Subcutaneous abdominal adipose tissue (tissue), 5 donors: Measurements from ENCODE around the gene APOBEC3G.

Source experiments
- H3K27ac ChIP-seq: one replicate; pipeline ENCODE4 v1.7.0; 2013; ENCODE audit warnings: low read depth, mild to moderate bottlenecking, inconsistent platforms, low read length, moderate library complexity
- H3K27me3 ChIP-seq, 5 donors: one replicate each; pipeline ENCODE4 v1.7.0; 2013; ENCODE audit warnings: low read length in 5 of 5, inconsistent platforms in 1 of 5; ENCODE audit not compliant: control insufficient read depth in 5 of 5, insufficient read depth in 4 of 5
- H3K36me3 ChIP-seq, 5 donors: one replicate each; pipeline ENCODE4 v1.7.0; 2013; ENCODE audit warnings: low read length in 5 of 5; ENCODE audit not compliant: control insufficient read depth in 5 of 5, insufficient read depth in 5 of 5
- H3K4me1 ChIP-seq, 5 donors: one replicate each; pipeline ENCODE4 v1.7.0; 2013; ENCODE audit warnings: low read length in 5 of 5, mild to moderate bottlenecking in 3 of 5, moderate library complexity in 1 of 5; ENCODE audit not compliant: control insufficient read depth in 5 of 5, insufficient read depth in 5 of 5
- H3K4me3 ChIP-seq, 5 donors: one replicate each; pipeline ENCODE4 v1.7.0; 2013; ENCODE audit warnings: low read length in 5 of 5, low read depth in 1 of 5
- H3K9ac ChIP-seq, 5 donors: one replicate each; pipeline ENCODE4 v1.7.0; 2013; ENCODE audit warnings: low read length in 5 of 5, mild to moderate bottlenecking in 4 of 5, moderate library complexity in 3 of 5
- H3K9me3 ChIP-seq, 5 donors: one replicate each; pipeline ENCODE4 v1.7.0; 2013; ENCODE audit warnings: low read length in 5 of 5; ENCODE audit not compliant: control insufficient read depth in 5 of 5
- donor health status: healthy.
- donor health status: healthy.
- donor health status: healthy.
- donor health status: healthy.
- donor health status: healthy.

Gene APOBEC3G

DNA sequence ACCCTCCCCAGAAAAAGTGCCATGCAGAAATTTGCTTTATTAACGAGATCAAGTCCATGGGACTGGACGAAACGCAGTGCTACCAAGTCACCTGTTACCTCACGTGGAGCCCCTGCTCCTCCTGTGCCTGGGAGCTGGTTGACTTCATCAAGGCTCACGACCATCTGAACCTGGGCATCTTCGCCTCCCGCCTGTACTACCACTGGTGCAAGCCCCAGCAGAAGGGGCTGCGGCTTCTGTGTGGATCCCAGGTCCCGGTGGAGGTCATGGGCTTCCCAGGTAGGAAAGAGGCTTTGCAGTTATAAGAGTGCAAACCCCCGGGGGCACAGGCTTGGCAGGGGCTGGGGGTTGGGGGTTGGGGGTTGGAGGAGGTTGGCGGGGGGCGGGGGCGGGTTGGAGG lies 24.2 kb downstream of the APOBEC3G start:
- Histone ChIP-seq H3K9ac (no peak overlapping the region), H3K9me3 (no peaks in the 10 kb centered on the region), H3K27ac (no peak overlapping the region), H3K4me1 (peaks cover 0 to 13% (median 8%) of the 10 kb centered on the region in 5 donors), H3K4me3 (no peak overlapping the region), H3K27me3 (peaks cover 0 to 3% (median 2%) of the 10 kb centered on the region in 5 donors), H3K36me3 (no peaks in the 10 kb centered on the region)

DNA sequence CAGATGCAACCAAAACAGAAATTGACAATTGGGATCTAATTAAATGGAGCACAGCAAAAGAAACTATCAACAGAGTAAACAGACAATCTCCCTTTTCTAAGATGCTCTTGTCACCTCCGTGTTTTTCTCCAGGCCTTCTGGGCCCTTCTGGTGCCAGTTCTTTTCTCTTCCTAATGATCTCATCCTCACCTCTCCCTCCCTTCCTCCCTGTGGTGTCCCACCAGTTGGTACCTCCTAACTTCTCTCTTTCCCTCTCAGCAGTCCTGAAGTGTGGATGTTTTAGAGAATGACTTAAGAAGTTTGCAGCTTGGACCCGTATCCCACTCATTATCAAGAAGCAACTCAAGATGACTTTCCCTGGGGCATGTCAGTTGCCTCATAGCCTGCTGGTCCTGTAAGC lies 26.4 kb downstream of the APOBEC3G start:
- H3K9ac ChIP-seq: no peak overlapping the region
- H3K27me3 ChIP-seq: peaks cover 0 to 3% (median 2%) of the 10 kb centered on the region in 5 donors
- no peak overlapping the region for H3K27ac ChIP-seq
- H3K9me3 ChIP-seq: no peaks in the 10 kb centered on the region
- H3K4me1 ChIP-seq: peaks cover 0 to 3% (median 0%) of the 10 kb centered on the region in 5 donors
- no peaks in the 10 kb centered on the region for H3K36me3 ChIP-seq
- H3K4me3 ChIP-seq: no peak overlapping the region

GRCh38 chr22:39106326-39106725 lies 29.3 kb downstream of the APOBEC3G start:
- no peak overlapping the region for H3K4me3 ChIP-seq
- peaks cover 0 to 9% (median 0%) of the 10 kb centered on the region in 5 donors for H3K27me3 ChIP-seq
- no peak overlapping the region for H3K9ac ChIP-seq
- no peaks in the 10 kb centered on the region for H3K9me3 ChIP-seq
- H3K4me1 ChIP-seq: no peaks in the 10 kb centered on the region
- H3K27ac ChIP-seq: no peak overlapping the region
- no peaks in the 10 kb centered on the region for H3K36me3 ChIP-seq

DNA sequence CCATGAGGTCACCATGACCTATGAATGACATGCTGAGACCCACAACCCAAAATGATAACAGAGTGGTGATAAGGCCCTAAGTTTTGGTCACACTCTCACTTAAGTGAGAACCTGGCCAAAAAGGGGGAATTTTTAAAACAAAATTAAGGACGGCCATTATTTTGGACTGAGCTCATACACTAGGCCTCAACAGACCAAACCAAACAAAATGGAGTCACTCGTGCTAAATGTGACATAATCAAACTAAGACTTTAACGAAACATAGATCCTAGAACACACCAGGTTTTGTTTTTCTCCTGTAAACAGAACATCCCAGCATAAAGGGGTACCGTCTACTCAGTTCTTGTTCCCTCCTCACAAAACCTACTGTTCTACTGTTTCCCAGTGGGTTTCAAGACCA lies 31.4 kb downstream of the APOBEC3G start:
- H3K4me3 ChIP-seq: no peak overlapping the region
- H3K9me3 ChIP-seq: no peaks in the 10 kb centered on the region
- H3K27me3 ChIP-seq: peaks cover 0 to 9% (median 0%) of the 10 kb centered on the region in 5 donors
- H3K9ac ChIP-seq: no peak overlapping the region
- H3K4me1 ChIP-seq: no peaks in the 10 kb centered on the region
- H3K36me3 ChIP-seq: no peaks in the 10 kb centered on the region
- no peak overlapping the region for H3K27ac ChIP-seq

- Histone ChIP-seq H3K9me3 (no peaks in the 10 kb centered on the region), H3K27ac (no peak overlapping the region), H3K27me3 (peaks cover 0 to 9% (median 0%) of the 10 kb centered on the region in 5 donors), H3K4me3 (no peak overlapping the region), H3K9ac (no peak overlapping the region), H3K4me1 (no peaks in the 10 kb centered on the region), H3K36me3 (no peaks in the 10 kb centered on the region)
Measured at GRCh38 chr22:39109361-39109760, 32.3 kb downstream of the APOBEC3G start.

DNA sequence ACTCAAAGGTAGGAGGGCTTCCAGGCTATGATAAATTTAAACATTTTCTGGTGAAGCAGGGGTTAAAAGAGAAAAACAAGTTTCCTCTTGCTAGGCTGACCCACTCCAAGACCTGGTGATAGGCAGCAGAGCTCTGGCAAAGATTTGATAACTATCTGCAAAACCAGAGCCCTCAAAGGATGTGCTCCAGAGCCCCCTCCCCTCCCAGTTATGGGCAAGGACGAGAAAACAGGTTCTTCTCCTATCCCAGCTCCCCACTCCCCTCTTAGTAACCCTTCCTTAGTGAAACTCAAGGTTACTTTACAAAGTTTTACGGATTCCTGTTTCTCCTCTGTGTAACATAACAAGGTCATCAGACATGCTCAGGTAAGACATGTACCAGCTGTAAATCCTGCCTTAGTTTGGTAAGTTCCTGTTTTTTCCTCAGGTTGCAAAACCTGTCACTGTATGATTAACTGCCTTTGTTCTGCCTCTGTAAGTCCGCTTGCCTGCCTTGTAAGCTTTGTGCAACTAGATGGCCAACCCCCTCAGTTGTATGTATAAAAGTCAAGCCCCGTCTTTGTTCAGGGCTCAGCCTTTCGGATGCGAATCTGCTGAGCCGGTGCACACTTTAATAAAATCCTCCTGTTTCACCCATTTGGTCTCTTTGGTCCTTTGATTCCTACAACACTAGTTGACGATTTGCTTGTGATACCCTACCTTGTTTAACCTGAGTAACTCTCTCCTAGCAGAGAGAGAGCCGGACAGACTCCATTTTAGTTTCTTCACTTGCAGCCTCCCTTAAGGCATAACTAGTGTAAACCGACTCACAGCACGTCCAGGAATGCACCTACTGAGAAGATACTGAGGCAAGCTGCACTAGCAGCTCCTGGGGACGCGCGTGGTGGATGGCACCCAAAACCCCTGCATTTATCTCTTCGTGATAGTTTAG lies 33.8 kb downstream of the APOBEC3G start:
- Histone ChIP-seq H3K9me3 (no peaks in the 10 kb centered on the region), H3K9ac (no peak overlapping the region), H3K27ac (no peak overlapping the region), H3K4me3 (no peak overlapping the region), H3K36me3 (no peaks in the 10 kb centered on the region), H3K27me3 (peaks cover 0 to 11% (median 0%) of the 10 kb centered on the region in 5 donors), H3K4me1 (peaks cover 0 to 3% (median 0%) of the 10 kb centered on the region in 5 donors)

DNA sequence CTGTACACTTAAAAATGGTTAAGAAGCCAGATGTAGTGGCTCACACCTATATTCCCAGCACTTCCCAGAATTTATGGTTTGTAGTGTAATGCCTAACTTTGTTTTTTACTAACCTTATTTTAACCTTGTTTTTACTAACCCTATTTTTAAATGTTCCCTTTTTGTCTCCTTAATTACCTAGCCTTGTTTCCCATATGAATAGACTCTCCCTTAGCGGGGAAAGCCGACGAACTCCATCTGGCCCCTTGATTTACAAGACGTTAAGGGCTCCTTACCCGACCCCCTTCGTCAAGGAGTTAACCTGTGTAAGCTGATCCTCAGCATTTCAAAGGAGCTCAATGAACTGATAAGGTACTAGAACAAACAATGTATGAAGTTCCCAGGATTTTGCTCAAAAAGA lies 37.0 kb downstream of the APOBEC3G start:
- no peak overlapping the region for H3K9ac ChIP-seq
- H3K9me3 ChIP-seq: no peaks in the 10 kb centered on the region
- peaks cover 0 to 3% (median 0%) of the 10 kb centered on the region in 5 donors for H3K4me1 ChIP-seq
- no peaks in the 10 kb centered on the region for H3K36me3 ChIP-seq
- no peak overlapping the region for H3K4me3 ChIP-seq
- H3K27me3 ChIP-seq: peaks cover 0 to 11% (median 0%) of the 10 kb centered on the region in 5 donors
- no peak overlapping the region for H3K27ac ChIP-seq

- no peak overlapping the region for H3K4me3 ChIP-seq
- H3K27ac ChIP-seq: no peak overlapping the region
- no peaks in the 10 kb centered on the region for H3K36me3 ChIP-seq
- H3K4me1 ChIP-seq: peaks cover 0 to 3% (median 0%) of the 10 kb centered on the region in 5 donors
- no peaks in the 10 kb centered on the region for H3K9me3 ChIP-seq
- no peak overlapping the region for H3K9ac ChIP-seq
- H3K27me3 ChIP-seq: peaks cover 0 to 11% (median 0%) of the 10 kb centered on the region in 5 donors
Measured at GRCh38 chr22:39115570-39115969, 38.5 kb downstream of the APOBEC3G start.

DNA sequence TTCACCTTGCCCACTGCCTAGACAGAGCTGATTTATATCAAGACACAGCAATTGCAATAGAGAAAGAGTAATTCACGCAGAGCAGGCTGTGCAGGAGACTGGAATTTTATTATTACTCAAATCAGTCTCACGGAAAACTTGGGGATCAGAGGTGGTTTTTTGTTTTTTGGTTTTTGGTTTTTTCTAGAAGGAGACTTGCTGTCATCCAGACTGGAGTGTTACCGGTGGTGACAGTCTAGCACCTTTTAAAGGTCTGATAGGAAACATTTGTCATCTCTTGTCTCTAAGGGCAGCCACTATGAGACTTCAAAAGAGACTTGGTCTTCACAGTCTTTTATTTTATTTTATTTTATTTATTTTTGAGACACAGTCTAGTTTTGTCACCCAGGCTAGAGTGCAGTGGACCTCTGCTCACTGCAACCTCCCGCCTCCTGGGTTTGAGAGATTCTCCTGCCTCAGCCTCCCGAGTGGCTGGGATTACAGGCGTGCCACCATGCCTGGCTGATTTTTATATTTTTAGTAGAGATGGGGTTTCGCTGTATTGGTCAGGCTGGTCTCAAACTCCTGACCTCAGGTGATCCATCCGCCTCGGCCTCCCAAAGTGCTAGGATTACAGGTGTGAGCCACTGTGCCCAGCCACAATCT lies 39.0 kb downstream of the APOBEC3G start:
- Histone ChIP-seq H3K9me3 (no peaks in the 10 kb centered on the region), H3K27me3 (peaks cover 0 to 11% (median 0%) of the 10 kb centered on the region in 5 donors), H3K27ac (no peak overlapping the region), H3K9ac (no peak overlapping the region), H3K4me3 (no peak overlapping the region), H3K4me1 (peaks cover 0 to 3% (median 0%) of the 10 kb centered on the region in 5 donors), H3K36me3 (no peaks in the 10 kb centered on the region)

GRCh38 chr22:39117585-39118191 lies 40.6 kb downstream of the APOBEC3G start:
- no peak overlapping the region for H3K27ac ChIP-seq
- H3K36me3 ChIP-seq: no peaks in the 10 kb centered on the region
- H3K27me3 ChIP-seq: peaks cover 0 to 11% (median 0%) of the 10 kb centered on the region in 5 donors
- no peak overlapping the region for H3K9ac ChIP-seq
- peaks cover 0 to 3% (median 0%) of the 10 kb centered on the region in 5 donors for H3K4me1 ChIP-seq
- H3K9me3 ChIP-seq: no peaks in the 10 kb centered on the region
- H3K4me3 ChIP-seq: no peak overlapping the region
